ENCODE measurements around the gene MCCC1. TPM values are rescaled to one million over a fixed set of nuclear protein-coding genes. Genes with fewer than 3 reads are reported as not detected.

Gene MCCC1
- polyA plus RNA-seq, 1 experiment = 19.0 TPM

DNA sequence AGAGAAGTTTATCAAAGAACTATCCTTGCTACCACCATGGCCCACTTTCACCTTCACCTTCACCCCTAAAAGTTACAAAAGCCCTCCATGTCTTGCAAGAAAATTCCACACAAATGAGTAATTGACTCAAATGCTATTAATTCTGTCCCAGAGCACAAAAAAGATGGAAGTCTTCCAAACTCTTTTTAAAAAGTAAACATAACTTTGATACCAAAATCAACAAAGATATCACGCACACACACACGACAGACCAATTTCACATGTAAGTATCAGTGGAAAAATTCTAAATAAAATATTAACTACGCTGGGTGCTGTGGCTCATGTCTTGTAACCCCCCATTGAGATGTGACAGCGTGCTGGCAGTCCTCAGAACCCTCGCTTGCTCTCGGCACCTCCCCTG lies 1.1 kb upstream of the MCCC1 start:
- H3K27ac ChIP-seq (ENCODE audit: low read depth, low read length) = no peak overlapping the region
- CTCF ChIA-PET = interaction anchor here (0.6 to 1.9 kb wide), 2 partner anchors 84 to 189 kb away, joined by 4 to 6 read pairs; no protein-coding TSS in a partner anchor
- no peaks in the 10 kb centered on the region; the same call in 1 of the 2 replicates for H3K9me3 ChIP-seq (ENCODE audit: control insufficient read depth, insufficient read depth, low read length)
- DNase-seq (ENCODE audit: low read depth, low spot score) = no peak
- TF ChIP-seq CTCF (IDR thresholded peaks at IDR 0.05; ENCODE audit: low read depth, low read length) = no peak
- POLR2A ChIA-PET = no interaction called here
- no peaks in the 10 kb centered on the region for H3K27me3 ChIP-seq (ENCODE audit: control insufficient read depth, insufficient read depth, low read length)
- H3K4me3 ChIP-seq (ENCODE audit: low read depth, low read length) = no peak overlapping the region

- Histone ChIP-seq H3K27ac (ENCODE audit: low read depth, low read length) (no peak overlapping the region), H3K9me3 (ENCODE audit: control insufficient read depth, insufficient read depth, low read length) (no peaks in the 10 kb centered on the region; the same call in 1 of the 2 replicates), H3K27me3 (ENCODE audit: control insufficient read depth, insufficient read depth, low read length) (no peaks in the 10 kb centered on the region), H3K4me3 (ENCODE audit: low read depth, low read length) (peak overlapping the region; percentile 46)
- DNase-seq (ENCODE audit: low read depth, low spot score) = no peak
- POLR2A ChIA-PET = no interaction called here
- CTCF ChIA-PET = interaction anchor here (1.9 kb wide), 1 partner anchor 85 kb away, joined by 6 read pairs; no protein-coding TSS in a partner anchor
- no peak for TF ChIP-seq CTCF (IDR thresholded peaks at IDR 0.05; ENCODE audit: low read depth, low read length)
These were observed 525 bp upstream of the MCCC1 start for GRCh38 chr3:183099838-183100204.

- Histone ChIP-seq H3K4me3 (ENCODE audit: low read depth, low read length) (peak overlapping the region; percentile 91), H3K27me3 (ENCODE audit: control insufficient read depth, insufficient read depth, low read length) (no peaks in the 10 kb centered on the region), H3K27ac (ENCODE audit: low read depth, low read length) (peak overlapping the region; percentile 61), H3K9me3 (ENCODE audit: control insufficient read depth, insufficient read depth, low read length) (no peaks in the 10 kb centered on the region; the same call in 1 of the 2 replicates)
- CTCF ChIA-PET = interaction anchor here (0.8 to 4.2 kb wide), 5 partner anchors 9 to 384 kb away, joined by 3 to 19 read pairs (median 4); no protein-coding TSS in a partner anchor
- DNase-seq (ENCODE audit: low read depth, low spot score) = no peak
- no peak for TF ChIP-seq CTCF (IDR thresholded peaks at IDR 0.05; ENCODE audit: low read depth, low read length)
- POLR2A ChIA-PET = interaction anchor here (0.6 kb wide), 1 partner anchor 1676 kb away, joined by 5 read pairs; no protein-coding TSS in a partner anchor
These were observed 715 bp downstream of the MCCC1 start for GRCh38 chr3:183098536-183099025.

GRCh38 chr3:183094711-183095110 lies 4.6 kb downstream of the MCCC1 start:
- Histone ChIP-seq H3K4me3 (ENCODE audit: low read depth, low read length) (no peak overlapping the region), H3K27ac (ENCODE audit: low read depth, low read length) (no peak overlapping the region), H3K27me3 (ENCODE audit: control insufficient read depth, insufficient read depth, low read length) (no peaks in the 10 kb centered on the region), H3K9me3 (ENCODE audit: control insufficient read depth, insufficient read depth, low read length) (no peaks in the 10 kb centered on the region; the same call in 1 of the 2 replicates)
- CTCF ChIA-PET = no interaction called here
- TF ChIP-seq CTCF (IDR thresholded peaks at IDR 0.05; ENCODE audit: low read depth, low read length) = no peak
- POLR2A ChIA-PET = no interaction called here
- DNase-seq (ENCODE audit: low read depth, low spot score) = no peak

DNA sequence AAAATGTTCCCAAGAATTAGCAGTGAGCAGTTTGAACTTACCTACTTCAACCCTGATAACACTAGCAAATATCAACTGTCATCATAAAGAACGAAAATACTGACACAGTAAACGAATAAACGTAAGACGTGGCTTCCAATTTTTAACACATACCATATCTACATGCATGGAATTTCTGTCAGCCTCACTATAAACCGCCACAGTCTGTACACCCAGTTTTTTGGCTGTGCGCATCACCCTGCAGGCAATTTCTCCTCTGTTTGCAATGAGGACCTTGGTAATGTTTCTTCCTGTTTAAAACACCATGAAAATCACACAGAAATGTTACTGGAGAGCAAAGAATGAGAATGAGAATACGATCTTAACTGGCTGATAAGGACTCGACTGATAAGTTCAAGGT lies 7.0 kb downstream of the MCCC1 start:
- Histone ChIP-seq H3K27ac (ENCODE audit: low read depth, low read length) (no peak overlapping the region), H3K27me3 (ENCODE audit: control insufficient read depth, insufficient read depth, low read length) (no peaks in the 10 kb centered on the region), H3K9me3 (ENCODE audit: control insufficient read depth, insufficient read depth, low read length) (no peaks in the 10 kb centered on the region), H3K4me3 (ENCODE audit: low read depth, low read length) (no peak overlapping the region)
- ChIA-PET POLR2A (no interaction called here), CTCF (no interaction called here)
- DNase-seq (ENCODE audit: low read depth, low spot score) = no peak
- no peak for TF ChIP-seq CTCF (IDR thresholded peaks at IDR 0.05; ENCODE audit: low read depth, low read length)
